HG03442 (cell line): ENCODE data around the gene ADAM15.

ENCODE experiments used
- ATAC-seq: cut with Tn5 transposase; IDR thresholded peaks from one replicate; pipeline ENCODE4 v1.9.1; 2021; ENCODE audit warnings: mild to moderate bottlenecking, moderate library complexity; ENCODE audit not compliant: unreplicated experiment

The ADAM15 gene

GRCh38 chr1:155030243-155030795 is 20.8 kb upstream of the ADAM15 start:
- no peak for ATAC-seq

GRCh38 chr1:155030899-155031298 is 20.2 kb upstream of the ADAM15 start:
- no peak for ATAC-seq

- ATAC-seq, result no peak
Measured at GRCh38 chr1:155032886-155033285, 18.2 kb upstream of the ADAM15 start.

DNA sequence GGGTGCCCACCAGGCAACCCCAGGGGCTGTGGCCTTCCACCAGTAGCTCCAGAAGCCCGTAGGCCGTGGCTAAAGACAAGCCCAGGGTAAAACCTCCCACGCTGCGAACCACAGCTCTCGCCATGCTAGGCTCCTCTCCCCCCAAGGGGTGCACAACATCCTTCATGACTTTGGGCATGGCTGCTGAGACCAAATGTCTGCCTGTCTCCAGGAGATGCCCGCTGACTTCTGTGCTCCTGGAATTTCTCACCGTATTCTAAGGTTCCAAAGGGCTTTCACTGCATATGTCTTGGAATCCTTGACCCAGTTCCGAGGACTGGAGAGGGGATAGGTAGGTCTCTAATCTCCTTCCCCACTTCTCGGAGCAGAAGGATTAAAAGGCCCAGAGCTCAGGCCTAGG is 17.6 kb upstream of the ADAM15 start, which contains the start of the genes DCST1 and DCST2:
TSS of gene DCST1 (plus strand) at position 301 of the 400 bp plus-strand sequence. CDS start 213 bp downstream, outside the sequence.
TSS of gene DCST2 (minus strand) at position 258 of the 400 bp plus-strand sequence. CDS start at position 178, 80 bp downstream.
- no peak for ATAC-seq

DNA sequence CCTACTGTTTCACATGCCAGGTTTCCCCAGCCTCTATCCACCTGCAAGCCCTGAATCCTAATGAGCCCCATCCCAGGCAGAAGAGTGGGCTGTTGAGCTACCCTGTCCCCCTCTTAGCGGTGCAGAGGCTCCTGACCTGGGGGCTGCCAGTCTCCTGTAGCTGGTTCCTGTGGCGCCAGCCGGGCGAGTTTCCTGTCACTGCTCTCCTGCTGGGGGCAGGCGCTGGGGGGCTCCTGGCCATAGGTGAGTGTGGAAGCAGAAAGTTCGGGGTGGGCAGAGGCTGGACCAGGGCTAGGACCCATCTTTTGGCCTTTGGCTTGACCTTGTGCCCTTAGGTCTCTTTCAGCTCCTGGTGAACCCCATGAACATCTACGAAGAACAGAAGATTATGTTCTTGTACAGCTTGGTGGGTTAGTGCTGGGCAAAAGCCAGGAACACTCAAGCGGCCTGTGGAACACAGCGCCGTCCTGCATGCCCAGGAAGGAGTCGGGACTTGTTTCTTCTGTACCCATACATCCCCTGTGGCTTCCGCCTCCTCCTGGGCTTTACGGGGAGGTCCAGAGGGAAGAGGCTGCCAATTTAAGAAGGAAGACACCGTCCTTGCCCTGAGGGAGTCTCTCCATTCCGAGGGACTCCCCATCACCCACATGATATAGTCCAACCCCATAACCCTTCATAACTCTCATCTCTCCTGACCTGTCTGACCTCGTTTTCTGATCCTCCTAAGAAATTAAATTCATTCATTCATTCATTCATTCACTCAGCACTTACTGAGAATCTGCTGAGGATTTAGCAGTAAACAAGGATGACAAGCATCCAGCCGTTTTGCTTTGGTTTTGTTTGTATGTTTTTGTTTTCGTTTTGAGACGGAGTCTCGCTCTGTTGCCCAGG is 16.6 kb upstream of the ADAM15 start:
- no peak for ATAC-seq

DNA sequence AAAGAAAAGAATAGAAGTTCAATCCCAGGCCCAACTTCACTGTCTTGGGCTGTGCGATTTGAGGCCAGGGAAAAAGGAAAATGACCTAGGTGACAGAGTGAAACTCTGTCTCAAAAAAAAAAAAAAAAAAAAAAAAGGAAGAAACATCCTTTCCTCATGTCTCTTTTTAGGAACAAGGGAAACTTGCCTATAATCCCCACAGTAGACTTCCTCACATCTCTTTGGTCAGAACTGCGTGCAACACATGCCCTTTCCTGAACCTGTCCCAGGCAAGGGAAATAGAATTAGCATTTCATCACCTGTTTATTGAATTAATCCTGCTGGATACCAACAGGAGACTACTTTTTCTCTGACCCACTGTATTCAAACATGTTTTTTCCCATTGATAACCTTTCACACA is 15.2 kb upstream of the ADAM15 start:
- ATAC-seq, result no peak

DNA sequence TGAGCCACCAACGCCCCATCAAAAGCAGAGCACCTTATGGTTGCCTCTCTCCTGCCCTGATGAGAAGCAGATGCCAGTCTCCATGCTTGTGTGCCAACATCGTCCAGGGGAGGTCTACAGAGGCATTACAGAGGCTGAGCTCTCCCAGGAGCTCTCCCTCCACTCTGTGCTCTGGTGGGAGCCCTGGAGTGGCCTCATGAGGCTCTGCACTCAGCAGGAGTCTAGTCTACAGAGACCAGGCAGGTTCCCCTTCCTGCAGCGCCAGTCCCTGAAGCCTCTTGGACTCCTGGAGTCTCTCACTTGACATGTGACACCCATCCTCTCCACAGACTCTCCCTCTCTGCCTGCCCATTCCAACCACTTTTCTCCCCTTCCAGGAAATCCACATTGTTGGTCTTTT is 14.1 kb upstream of the ADAM15 start:
- no peak for ATAC-seq

DNA sequence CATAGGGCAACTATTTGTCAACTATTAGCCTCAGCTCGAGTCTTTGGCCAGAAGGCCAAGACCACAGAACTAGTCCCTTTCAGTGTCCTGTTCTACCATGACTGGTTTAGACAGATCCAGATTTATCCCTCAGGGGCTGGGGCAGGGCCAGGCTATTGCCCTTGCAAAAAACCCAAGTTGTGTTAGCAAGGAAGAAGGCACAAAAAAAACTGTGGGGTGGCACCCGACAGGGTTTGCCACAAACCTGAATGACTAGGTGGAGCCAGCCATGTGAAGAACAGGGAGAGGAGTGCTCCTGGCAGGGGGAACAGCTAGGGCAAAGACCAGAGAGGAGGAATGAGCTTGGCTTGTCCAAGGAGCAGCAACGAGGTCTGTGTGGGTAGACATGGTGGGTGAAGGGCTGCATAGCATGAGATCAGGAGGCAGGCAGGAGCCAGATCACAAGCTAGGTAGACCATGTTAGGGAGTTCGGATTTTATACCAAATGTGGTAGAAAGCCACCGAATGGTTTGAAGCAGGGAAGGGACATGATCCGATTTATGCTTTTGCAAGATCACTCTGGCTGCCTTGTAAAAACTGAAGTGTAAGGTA is 13.2 kb upstream of the ADAM15 start:
- no peak for ATAC-seq

DNA sequence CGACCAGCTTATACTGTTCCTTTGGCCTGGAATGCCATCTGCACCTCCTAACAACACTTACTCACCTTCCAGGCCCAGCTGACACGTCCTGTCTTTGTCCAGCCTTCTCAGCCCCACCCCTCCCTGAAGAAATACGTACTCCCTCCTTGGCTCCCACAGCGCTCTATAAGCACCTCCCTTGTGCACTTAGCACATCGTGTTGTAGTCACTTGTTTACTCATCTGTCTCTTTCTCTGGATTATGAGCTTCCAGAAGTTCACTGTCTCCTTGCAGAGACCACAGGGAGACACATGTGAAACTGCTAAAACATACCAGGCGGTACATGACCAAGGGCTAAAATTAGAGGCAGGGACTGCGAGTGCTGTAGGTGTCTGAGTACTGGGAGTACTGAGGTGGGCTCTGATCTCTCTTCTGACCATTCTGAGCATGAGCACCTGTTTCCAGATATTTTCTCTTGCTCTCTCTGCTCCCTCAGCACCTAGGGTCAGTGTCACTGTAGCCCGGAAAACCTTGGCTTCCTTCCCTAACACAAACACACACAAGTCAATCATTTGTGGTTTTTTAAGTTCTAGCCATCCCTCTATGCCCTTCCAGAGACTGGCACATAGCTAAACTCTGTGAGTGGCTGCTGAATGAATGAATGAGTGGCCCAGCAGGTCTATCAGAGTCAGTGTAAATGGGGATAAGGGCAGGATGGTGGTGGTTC is 12.4 kb upstream of the ADAM15 start:
- no peak for ATAC-seq

DNA sequence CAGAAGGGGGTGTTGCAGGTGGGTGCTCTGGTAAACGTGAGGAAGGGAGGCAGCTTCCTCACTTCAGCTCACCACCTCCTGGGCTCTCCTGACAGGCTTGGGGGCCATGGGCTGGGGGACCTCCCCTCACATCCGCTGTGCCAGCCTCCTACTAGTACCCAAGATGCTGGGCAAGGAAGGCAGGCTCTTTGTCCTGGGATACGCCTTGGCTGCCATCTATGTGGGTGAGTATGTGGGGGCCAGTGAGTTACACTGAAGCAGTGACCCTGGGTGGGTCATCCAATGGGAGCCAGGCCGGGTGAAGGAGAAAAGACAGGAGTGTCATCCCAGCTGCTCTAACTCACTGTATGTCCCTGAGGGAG is 11.8 kb upstream of the ADAM15 start:
- no peak for ATAC-seq

DNA sequence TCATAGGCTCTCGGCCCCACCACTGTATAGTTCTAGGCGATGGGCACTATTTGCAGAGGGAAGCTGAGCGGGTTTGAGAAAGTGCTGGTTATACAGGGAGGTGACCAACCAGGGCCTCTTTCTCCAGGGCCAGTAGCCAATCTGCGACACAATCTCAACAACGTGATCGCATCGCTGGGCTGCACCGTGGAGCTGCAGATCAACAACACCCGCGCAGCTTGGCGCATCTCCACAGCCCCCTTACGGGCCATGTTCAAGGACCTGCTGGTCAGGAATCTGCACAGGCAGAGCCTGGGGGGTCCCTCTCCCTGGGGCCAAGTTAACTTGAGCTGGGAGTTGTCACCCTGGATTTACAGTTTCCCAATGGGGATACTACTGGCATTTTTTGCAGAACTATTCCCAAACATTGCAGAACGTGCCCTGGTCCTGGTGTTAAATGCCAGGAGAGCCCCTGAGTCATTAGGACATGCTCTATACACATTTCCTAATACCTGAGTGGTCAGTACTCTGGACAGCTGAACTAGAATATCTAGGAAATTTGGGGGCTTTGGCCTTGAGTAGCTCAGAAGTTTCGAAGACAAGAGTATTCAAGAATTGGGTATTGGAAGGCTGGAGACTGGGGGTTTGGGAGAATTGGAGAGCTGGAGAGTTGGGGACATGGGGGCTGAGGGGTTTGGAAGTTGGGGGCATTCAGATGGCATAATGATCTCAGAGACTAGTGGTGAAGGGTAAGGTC is 10.6 kb upstream of the ADAM15 start:
- ATAC-seq, result no peak

- ATAC-seq, result no peak
Measured at GRCh38 chr1:155042789-155043188, 8.3 kb upstream of the ADAM15 start.

GRCh38 chr1:155043301-155043702 is 7.8 kb upstream of the ADAM15 start:
- no peak for ATAC-seq

DNA sequence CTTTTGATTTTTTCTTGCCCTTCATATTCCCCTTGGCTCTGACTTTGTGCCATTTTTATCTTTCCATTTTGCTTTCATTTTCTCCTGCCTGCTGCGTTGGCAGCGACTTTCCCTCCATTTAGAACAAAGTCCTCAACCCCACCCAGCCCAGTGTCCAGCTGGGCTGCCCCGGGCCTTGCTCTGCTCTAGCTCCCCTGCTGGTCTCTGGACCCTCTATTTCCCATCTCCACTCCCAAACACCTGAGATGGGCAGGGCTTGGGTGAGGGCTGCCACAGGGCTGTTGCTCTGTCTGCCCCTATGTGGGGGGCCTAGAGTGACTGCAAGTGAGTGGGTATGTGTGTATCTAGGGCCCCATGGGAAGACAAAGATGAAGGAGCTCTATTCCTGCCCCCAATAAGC is 7.3 kb upstream of the ADAM15 start:
- ATAC-seq, result no peak

DNA sequence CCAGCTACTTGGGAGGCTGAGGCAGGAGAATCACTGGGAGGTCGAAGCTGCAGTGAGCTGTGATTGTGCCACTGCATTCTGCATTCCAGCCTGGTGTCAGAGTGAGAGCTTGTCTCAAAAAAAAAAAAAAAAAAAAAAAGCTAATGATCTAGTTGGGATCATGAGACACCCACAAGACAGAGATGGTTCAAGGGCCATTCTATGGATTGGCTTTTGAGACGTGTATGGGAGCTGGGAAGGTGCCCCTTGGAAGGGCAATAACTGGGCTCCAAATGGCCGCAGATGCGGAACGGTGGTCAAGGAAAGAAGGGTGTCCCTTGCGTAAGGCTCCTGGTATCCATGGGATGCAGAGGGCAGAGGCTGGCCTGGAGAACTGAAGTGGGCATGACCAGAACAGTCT is 6.8 kb upstream of the ADAM15 start:
- no peak for ATAC-seq

DNA sequence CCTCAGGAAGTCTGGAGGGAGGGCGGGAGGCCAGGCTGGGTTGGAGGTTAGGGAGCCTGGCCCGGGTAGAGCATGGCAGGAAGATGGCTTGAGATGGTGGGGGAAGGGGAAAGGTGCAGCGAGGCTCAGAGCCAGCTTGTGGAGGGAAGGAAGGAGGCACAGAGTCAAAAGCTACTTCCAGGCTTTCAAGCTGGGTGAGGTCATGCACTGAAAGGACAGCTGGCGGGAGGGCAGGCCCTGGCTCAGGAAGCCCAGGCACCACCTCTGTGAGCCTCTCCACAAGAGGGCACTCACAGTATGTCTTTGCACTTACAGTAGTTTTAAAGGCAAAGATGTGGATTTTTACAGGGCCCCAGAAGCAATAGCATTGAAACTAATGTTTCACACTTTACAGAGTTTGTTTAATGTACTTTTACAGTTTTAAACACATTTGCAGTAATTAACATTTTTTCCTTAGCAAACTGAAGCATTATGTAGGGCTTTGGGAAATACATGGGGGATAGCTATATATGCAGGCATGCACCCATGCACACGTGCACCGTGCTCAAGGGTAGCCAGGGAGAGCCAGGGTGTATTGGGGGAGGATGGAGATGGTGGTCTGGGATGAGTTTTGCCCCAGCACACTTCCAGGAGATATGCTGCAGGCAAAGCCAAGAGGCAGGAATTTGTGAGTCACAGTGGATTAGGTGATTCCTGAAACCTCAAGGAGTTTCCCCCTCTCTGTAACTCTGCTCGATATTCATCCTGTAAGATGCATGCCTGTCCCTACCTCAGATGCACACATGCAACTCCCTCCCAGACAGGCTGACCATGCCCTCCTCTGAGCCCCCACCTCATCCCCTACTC is 6.1 kb upstream of the ADAM15 start:
- ATAC-seq, result no peak

GRCh38 chr1:155048449-155049334 is 2.4 kb upstream of the ADAM15 start:
- ATAC-seq, result no peak

DNA sequence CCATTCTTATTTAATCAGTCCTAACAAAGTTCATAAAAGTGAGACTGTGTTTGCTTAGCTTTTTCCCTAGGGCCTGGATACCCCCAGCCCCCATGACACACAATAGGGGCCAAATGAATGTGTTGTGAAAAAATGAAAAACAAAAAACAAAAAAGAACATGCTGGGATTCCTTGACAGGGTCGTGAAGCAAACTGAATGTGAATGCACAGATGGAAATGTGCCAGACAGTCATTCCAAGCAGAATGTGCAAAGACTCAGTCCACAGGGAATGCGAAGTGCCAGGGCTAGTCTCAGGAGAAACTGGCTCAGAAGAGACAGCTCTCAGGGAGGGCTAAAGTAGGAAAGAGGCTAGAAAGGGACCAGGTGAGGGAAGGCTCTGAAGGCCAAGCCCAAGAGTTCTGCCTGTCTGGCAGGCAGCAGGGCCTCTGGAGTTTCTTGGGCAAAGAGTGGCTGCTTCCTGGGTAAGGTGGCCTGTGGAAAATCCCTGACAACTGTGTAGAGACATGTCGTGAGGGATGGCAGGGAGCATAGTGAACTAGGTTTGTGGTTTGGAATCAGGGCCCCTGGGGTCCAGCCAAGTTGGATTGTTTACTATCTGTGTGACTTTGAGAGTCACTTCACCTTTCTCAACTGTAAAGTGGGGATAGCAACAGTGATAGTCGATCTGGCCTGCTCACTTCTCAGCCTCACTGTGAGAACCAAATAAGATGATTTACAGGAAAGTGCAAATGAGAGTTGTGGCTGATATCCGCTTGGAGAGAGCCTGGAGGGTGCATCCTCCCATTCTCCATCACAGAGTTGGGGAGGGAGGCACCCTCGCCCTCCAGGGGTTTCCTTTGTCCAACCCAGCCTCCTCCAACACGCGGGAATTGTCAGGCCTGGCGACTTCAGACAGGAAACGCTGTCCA is 1.2 kb upstream of the ADAM15 start:
- ATAC-seq, result no peak
